IPS DF 6.9 (cell line): ENCODE data around the gene PKP2.
"Not testable (repeated sequence)": the region's sequence is repeated elsewhere in the genome, so short reads cannot be mapped to it uniquely, and the experiment has no call there.

ENCODE experiments used
- DNase-seq: peaks from one replicate; pipeline ENCODE4 v3.0.0-alpha.2; 2013; ENCODE audit warnings: low read depth, low spot score
- H3K27ac ChIP-seq: one replicate; pipeline ENCODE4 v1.5.1; 2013; ENCODE audit warnings: low read length, control low read depth
- H3K27me3 ChIP-seq: 2 replicates; pipeline ENCODE4 v1.6.1; 2013; ENCODE audit warnings: mild to moderate bottlenecking, low read length; ENCODE audit not compliant: control insufficient read depth, insufficient read depth
- H3K36me3 ChIP-seq: 2 replicates; pipeline ENCODE4 v1.6.1; 2013; ENCODE audit warnings: low read length; ENCODE audit not compliant: control insufficient read depth, insufficient read depth
- H3K4me1 ChIP-seq: 2 replicates; pipeline ENCODE4 v1.6.1; 2013; ENCODE audit warnings: low read length; ENCODE audit not compliant: control insufficient read depth, insufficient read depth
- H3K4me3 ChIP-seq: 2 replicates; pipeline ENCODE4 v1.5.1; 2013; ENCODE audit warnings: mild to moderate bottlenecking, low read length
- H3K9me3 ChIP-seq: 2 replicates; pipeline ENCODE4 v1.6.1; 2013; ENCODE audit warnings: low read length, inconsistent platforms; ENCODE audit not compliant: control insufficient read depth, insufficient read depth
- WGBS: extraction: QIAGEN DNeasy Blood & Tissue Kit; methylation state at CpG from one replicate; pipeline ENCODE4 v1.1.7; 2013; ENCODE audit warnings: mixed read lengths, missing lambda C conversion rate; ENCODE audit not compliant: insufficient read length, insufficient coverage; 5-methylcytosine and 5-hydroxymethylcytosine counted together

PKP2 gene

DNA sequence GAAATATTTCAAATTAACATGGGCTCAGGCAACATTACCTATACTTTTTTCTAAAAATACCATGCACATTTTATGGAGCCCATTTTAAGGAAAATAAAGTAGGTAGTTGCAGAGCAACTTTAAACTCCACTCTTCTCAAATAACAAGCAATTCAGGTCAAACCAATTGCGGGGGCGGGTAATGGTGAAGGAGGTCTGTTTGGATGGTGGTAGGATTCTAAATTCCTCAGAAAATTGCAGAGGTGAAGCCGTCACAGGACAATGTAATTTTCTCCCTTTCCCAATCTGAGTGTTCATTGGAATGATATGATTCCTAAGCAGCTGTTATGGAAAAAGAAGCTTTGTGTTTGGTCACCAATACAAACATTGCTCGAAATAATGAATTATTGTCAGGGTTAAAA, 11.6 kb downstream of the PKP2 start:
- WGBS: no CpG with 5 or more reads among the region's 4 CpGs
- no peak overlapping the region for H3K4me3 ChIP-seq
- no peak for DNase-seq
- no peaks in the 10 kb centered on the region for H3K27me3 ChIP-seq
- H3K9me3 ChIP-seq: no peaks in the 10 kb centered on the region
- H3K4me1 ChIP-seq: no peaks in the 10 kb centered on the region
- H3K36me3 ChIP-seq: no peaks in the 10 kb centered on the region
- no peak overlapping the region for H3K27ac ChIP-seq

GRCh38 chr12:32881702-32882101, 14.9 kb downstream of the PKP2 start:
- Histone ChIP-seq H3K4me3 (no peak overlapping the region), H3K9me3 (no peaks in the 10 kb centered on the region), H3K4me1 (no peaks in the 10 kb centered on the region), H3K27me3 (no peaks in the 10 kb centered on the region), H3K27ac (no peak overlapping the region), H3K36me3 (peaks cover 7% of the 10 kb centered on the region; the same call in 1 of the 2 replicates)
- no peak for DNase-seq
- no CpG with 5 or more reads among the region's 7 CpGs for WGBS

GRCh38 chr12:32881107-32881506, 15.5 kb downstream of the PKP2 start:
- H3K27ac ChIP-seq: no peak overlapping the region
- H3K27me3 ChIP-seq: no peaks in the 10 kb centered on the region
- H3K4me3 ChIP-seq: no peak overlapping the region
- H3K4me1 ChIP-seq: no peaks in the 10 kb centered on the region
- peaks cover 7% of the 10 kb centered on the region; the same call in 1 of the 2 replicates for H3K36me3 ChIP-seq
- no peaks in the 10 kb centered on the region for H3K9me3 ChIP-seq
- no CpG with 5 or more reads among the region's 3 CpGs for WGBS
- no peak for DNase-seq

DNA sequence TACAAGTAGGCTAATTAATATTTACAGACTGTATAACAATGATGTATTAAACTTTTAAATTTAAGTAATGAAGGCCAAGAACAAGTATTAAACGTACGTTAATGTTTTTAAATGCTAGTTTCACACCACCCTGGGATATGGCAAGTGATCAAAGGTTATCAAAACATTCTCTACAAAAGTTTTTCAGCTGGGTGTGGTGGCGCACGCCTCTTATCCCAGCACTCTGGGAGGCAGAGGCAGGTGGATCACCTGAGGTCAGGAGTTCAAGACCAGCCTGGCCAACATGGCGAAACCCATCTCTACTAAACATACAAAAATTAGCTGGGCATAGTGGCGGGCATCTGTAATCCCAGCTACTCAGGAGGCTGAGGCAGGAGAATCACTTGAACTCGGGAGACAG, 17.5 kb downstream of the PKP2 start:
- DNase-seq, H3K27ac ChIP-seq, H3K9me3 ChIP-seq, H3K4me1 ChIP-seq, H3K36me3 ChIP-seq, H3K4me3 ChIP-seq, H3K27me3 ChIP-seq: not testable (repeated sequence)
- no CpG with 5 or more reads among the region's 7 CpGs for WGBS

DNA sequence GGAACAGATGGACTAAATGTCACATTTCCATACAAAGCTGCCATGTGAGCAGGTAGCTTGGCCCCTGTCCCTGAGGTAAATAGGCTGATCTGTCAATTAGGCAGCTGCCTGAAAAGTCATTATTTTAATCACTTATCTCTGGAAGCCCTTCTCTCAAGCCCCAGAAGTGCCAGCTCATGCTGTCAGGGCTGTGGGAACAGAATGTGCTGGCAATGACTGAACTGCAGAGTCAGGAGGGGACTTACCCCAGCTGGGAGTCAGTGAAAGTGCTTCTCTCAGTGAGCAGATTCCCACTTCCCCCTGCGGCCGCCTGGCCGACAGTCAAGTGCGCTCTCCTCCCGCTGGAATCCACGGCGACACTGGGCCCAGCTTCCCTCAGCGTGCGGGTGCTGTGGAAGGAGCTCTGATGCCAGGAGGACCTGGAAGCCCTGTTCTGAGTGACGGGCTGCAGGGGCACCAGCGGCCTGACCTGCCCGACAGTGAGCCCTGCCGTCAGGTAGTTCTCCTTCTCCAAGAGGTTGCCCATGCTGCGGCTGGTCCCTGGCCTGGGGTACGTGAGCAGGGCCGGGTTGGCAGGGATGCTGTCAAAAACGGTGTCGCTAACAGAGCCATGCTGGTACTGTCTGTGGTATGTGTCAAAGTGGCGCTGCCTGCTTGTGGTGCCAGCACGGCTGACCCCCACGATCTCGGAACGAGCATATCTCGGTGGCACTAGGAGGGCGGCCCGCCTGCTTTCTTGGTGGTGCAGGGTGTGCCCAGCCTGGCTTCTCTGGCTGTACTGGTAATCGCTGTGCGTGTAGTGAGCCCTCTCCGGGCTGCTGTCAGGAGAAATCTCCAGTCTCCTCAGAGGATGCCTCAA, 18.7 kb downstream of the PKP2 start:
- Histone ChIP-seq H3K4me1 (no peaks in the 10 kb centered on the region), H3K9me3 (no peaks in the 10 kb centered on the region), H3K27ac (no peak overlapping the region), H3K36me3 (peaks cover 7% of the 10 kb centered on the region; the same call in 1 of the 2 replicates), H3K4me3 (no peak overlapping the region), H3K27me3 (no peaks in the 10 kb centered on the region)
- WGBS: no CpG with 5 or more reads among the region's 29 CpGs
- DNase-seq: no peak

- no CpG with 5 or more reads among the region's 2 CpGs for WGBS
- H3K9me3 ChIP-seq: no peaks in the 10 kb centered on the region
- H3K36me3 ChIP-seq: peaks cover 7% of the 10 kb centered on the region; the same call in 1 of the 2 replicates
Observed at GRCh38 chr12:32876004-32876403, 20.6 kb downstream of the PKP2 start.

GRCh38 chr12:32874975-32875374, 21.6 kb downstream of the PKP2 start:
- Histone ChIP-seq H3K27ac (no peak overlapping the region), H3K9me3 (no peaks in the 10 kb centered on the region), H3K36me3 (peaks cover 7% of the 10 kb centered on the region; the same call in 1 of the 2 replicates), H3K27me3 (no peaks in the 10 kb centered on the region), H3K4me3 (no peak overlapping the region), H3K4me1 (no peaks in the 10 kb centered on the region)
- DNase-seq: no peak
- WGBS: no CpG with 5 or more reads among the region's 1 CpG

More at GRCh38 chr12:32876004-32876403, 20.6 kb downstream of the PKP2 start:
- Histone ChIP-seq H3K27me3 (no peaks in the 10 kb centered on the region), H3K27ac (no peak overlapping the region), H3K4me1 (no peaks in the 10 kb centered on the region), H3K4me3 (no peak overlapping the region)
- DNase-seq: no peak

DNA sequence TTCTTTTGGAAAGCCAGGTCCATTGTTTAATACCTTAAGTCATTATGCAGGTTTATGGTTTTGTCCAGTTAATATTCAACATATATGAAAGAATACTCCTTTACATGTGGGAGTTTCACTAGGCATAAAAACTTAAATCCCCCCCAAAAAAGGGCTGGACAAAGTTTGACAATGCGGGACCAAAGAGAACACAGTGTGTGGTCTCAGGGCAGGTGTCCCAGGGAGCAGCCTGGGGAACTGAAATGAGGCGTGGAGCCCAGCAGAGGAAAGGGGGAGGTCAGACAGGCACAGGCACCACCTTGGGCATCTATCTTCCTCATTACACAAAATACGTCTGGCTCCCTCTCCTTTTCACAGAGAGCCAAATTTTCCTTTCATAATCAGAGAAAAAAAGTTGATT, 22.5 kb downstream of the PKP2 start:
- no peaks in the 10 kb centered on the region for H3K27me3 ChIP-seq
- no peak overlapping the region for H3K27ac ChIP-seq
- H3K36me3 ChIP-seq: peaks cover 7% of the 10 kb centered on the region; the same call in 1 of the 2 replicates
- WGBS: no CpG with 5 or more reads among the region's 3 CpGs
- H3K4me3 ChIP-seq: no peak overlapping the region
- no peak for DNase-seq
- no peaks in the 10 kb centered on the region for H3K4me1 ChIP-seq
- H3K9me3 ChIP-seq: no peaks in the 10 kb centered on the region

DNA sequence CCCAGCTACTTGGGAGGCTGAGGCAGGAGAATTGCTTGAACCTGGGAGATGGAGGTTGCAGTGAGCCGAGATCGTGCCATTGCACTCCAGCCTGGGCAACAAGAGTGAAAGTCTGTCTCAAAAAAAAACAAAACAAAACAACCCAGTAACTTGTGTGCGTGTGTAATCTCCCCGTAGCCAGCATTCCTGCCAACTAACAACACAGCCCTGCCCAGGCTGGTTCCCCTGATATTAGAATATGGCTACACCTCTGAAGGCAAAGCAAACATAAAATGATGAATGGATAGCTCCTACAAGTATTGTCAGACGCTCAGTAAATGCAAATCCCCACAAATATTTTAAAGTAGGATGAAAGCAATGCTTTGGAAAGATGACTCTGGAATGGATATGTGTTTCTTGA, 24.2 kb downstream of the PKP2 start:
- not testable (repeated sequence) for H3K27ac ChIP-seq, H3K9me3 ChIP-seq, DNase-seq, H3K36me3 ChIP-seq, H3K27me3 ChIP-seq, H3K4me1 ChIP-seq, H3K4me3 ChIP-seq
- no CpG with 5 or more reads among the region's 5 CpGs for WGBS

DNA sequence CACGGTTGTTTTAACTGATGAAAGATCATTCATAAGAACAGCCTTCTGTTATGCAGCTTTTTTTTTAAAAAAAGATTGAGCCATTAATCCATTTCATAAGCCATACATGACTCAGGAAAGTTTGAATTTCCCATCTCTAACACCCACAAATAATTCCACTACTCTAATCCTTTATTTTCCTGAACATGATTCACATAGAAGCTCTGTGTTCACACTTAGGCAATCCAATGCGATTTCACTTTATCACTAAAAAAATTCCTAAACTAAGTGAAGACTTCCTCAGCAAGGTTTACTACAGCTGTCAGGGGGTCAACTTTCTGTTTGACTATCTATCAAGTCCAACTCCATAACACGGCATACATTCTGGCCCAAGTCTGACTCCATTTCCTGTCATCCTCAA, 25.9 kb downstream of the PKP2 start:
- no peaks in the 10 kb centered on the region; the same call in 1 of the 2 replicates for H3K36me3 ChIP-seq
- H3K9me3 ChIP-seq: no peaks in the 10 kb centered on the region
- H3K27ac ChIP-seq: no peak overlapping the region
- no CpG with 5 or more reads among the region's 3 CpGs for WGBS
- no peaks in the 10 kb centered on the region for H3K27me3 ChIP-seq
- H3K4me1 ChIP-seq: no peaks in the 10 kb centered on the region
- no peak for DNase-seq
- no peak overlapping the region for H3K4me3 ChIP-seq

DNA sequence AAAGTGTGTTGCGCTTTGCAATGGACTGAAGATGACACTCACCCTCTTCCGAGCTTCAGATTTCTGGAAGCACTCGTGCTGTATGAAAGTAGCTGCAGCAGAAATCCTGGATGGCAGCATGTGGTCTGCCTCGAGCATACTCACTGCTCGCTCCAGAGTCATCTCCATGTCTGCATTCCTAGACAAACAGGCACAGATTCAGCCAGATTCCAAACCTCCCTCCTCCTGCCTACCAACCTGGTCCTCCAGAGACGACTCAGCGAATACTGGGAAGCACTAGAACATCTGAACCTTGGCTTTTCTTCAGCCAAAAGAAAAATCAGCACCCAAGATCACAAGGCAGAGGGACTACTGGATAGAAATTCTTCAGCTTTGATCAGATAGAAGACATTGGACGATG, 27.7 kb downstream of the PKP2 start:
- Histone ChIP-seq H3K4me1 (no peaks in the 10 kb centered on the region), H3K4me3 (no peak overlapping the region), H3K27ac (no peak overlapping the region), H3K9me3 (no peaks in the 10 kb centered on the region), H3K27me3 (no peaks in the 10 kb centered on the region), H3K36me3 (no peaks in the 10 kb centered on the region; the same call in 1 of the 2 replicates)
- DNase-seq: no peak
- WGBS: no CpG with 5 or more reads among the region's 8 CpGs
